AG09319 (cell line): ENCODE data around the gene TGFB2.

Experiments used
- DNase-seq: peaks from one replicate; pipeline ENCODE4 v3.0.0-alpha.2; 2010; ENCODE audit warnings: low read depth; ENCODE audit errors: extremely low read depth
- TF ChIP-seq, protein P1 (sequence below): IDR thresholded peaks from 2 replicates; pipeline ENCODE4 v1.5.1; 2011; ENCODE audit warnings: low read depth, mild to moderate bottlenecking, inconsistent platforms, low read length, moderate library complexity

The TGFB2 gene

GRCh38 chr1:218352075-218352438 lies 6.9 kb downstream of the TGFB2 start:
- TF ChIP-seq, protein P1, sequence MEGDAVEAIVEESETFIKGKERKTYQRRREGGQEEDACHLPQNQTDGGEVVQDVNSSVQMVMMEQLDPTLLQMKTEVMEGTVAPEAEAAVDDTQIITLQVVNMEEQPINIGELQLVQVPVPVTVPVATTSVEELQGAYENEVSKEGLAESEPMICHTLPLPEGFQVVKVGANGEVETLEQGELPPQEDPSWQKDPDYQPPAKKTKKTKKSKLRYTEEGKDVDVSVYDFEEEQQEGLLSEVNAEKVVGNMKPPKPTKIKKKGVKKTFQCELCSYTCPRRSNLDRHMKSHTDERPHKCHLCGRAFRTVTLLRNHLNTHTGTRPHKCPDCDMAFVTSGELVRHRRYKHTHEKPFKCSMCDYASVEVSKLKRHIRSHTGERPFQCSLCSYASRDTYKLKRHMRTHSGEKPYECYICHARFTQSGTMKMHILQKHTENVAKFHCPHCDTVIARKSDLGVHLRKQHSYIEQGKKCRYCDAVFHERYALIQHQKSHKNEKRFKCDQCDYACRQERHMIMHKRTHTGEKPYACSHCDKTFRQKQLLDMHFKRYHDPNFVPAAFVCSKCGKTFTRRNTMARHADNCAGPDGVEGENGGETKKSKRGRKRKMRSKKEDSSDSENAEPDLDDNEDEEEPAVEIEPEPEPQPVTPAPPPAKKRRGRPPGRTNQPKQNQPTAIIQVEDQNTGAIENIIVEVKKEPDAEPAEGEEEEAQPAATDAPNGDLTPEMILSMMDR: no peak
- no peak for DNase-seq

- no peak for DNase-seq
- TF ChIP-seq, protein P1: no peak
Measured at GRCh38 chr1:218353656-218354055, 8.5 kb downstream of the TGFB2 start.

DNA sequence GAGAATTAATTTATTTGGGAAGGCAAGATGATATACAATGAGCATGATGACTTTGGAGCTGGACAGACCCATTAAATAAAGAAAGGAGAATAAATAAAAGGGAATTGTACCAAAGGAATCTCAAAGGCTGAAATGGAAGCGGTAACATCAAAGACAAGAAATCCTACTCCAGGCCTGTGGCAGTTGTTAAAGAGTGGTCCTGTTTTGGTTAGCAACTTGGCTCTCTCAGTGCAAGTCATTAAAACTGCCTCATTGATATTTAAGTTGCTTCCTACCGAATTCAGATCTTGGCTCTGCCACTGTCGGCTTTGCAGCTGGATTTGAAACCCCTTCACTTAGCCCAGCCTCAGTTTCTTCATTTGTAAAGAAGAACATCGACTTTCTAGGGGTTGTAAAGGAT lies 10.1 kb downstream of the TGFB2 start:
- TF ChIP-seq, protein P1: no peak
- DNase-seq: no peak

- TF ChIP-seq, protein P1: no peak
- DNase-seq: no peak
Measured at GRCh38 chr1:218357211-218357892, 12.2 kb downstream of the TGFB2 start.

DNA sequence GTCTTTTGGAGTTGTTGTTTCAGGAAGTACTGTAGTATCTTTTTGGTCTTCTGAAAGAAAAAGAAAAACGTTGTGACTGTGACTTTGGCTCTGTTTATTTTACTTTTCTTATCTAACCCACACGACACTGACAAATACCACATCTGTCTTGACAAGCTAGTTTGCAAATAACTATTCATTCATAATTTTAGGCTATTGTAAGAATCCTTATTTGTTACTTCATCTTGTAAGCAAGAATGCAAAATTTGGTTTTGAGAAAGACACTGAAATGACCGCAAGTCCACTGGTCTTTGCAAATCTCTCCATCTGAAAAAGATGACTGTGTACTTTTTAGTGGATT lies 12.7 kb downstream of the TGFB2 start:
- TF ChIP-seq, protein P1: no peak
- no peak for DNase-seq

GRCh38 chr1:218361298-218362065 lies 16.3 kb downstream of the TGFB2 start:
- DNase-seq: no peak
- TF ChIP-seq, protein P1: peak; percentile 63

DNA sequence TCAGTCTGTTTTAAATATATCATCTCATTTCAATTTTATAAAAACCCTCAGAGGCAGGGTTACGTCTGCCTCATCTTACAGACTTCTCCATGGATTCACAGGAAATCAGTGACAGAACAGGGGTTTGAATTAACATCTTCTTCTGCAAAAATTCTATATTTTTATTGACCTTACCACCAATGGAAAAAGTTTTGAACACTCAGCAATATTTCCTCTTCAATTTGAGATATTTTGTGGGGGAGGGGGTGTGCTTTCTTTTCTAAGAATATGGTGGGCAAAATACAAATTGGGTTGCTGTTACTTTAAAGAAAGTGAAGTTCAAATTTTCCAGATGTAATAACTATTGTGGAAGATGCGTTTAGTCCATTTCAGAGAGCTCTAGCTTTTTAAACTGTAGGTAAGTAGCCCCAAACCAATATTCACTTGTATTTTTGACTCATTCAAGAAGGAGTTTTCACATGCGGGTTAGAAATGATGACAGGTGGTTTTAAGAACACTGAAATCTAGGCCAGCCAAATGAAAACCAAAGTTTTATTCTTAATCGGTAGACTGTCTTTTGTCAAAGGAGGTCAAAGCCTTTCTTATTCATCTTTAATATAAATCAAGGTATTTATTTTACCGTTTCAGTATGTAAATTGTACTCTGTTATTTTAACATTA lies 17.4 kb downstream of the TGFB2 start:
- DNase-seq: no peak
- TF ChIP-seq, protein P1: no peak
